CD4-positive, alpha-beta T cell (primary cell): ENCODE results near the gene NDUFB8. TPM values are rescaled to one million over a fixed set of nuclear protein-coding genes. Genes with fewer than 3 reads are reported as not detected.
A peak's percentile ranks its signal among the peaks of the same experiment; 100 is the strongest.

Experiments
- ATAC-seq: fragments of 200-7000 bp; cut with Tn5 transposase; one replicate; pipeline ENCODE4 v1.10.0; 2022; ENCODE audit warnings: mild to moderate bottlenecking; ENCODE audit not compliant: poor library complexity
- CTCF ChIA-PET: fragments of 350-600 bp; sonication (Branson Sonifier 250); formaldehyde crosslinking; loops from one replicate; lab custom pipeline; 2021; ENCODE audit warnings: antibody characterized with exemption, inconsistent platforms; lab: Charles Lee
- POLR2A ChIA-PET: fragments of 350-600 bp; sonication (Branson Sonifier 250); formaldehyde crosslinking; loops from one replicate; lab custom pipeline; 2021; ENCODE audit warnings: antibody characterized with exemption, inconsistent platforms; lab: Charles Lee
- DNase-seq, 14 experiments: peaks; one replicate each; pipeline ENCODE4 v3.0.0-alpha.2; 2013 to 2020; ENCODE audit warnings: mixed read lengths in 2 of 14
- H3K27ac ChIP-seq, 2 donors: one replicate each; pipeline versions ENCODE4 v1.5.1 to v1.7.0; 2013; ENCODE audit warnings: low read length in 2 of 2, low read depth in 1 of 2, mild to moderate bottlenecking in 1 of 2
- H3K27me3 ChIP-seq, 2 experiments: 1 replicate in 1 of 2; 2 replicates in 1 of 2; pipeline versions ENCODE4 v1.6.1 to v1.7.0; 2013; ENCODE audit warnings: low read length in 2 of 2, control low read depth in 1 of 2, mild to moderate bottlenecking in 1 of 2, moderate library complexity in 1 of 2; ENCODE audit not compliant: insufficient read depth in 2 of 2, control insufficient read depth in 1 of 2
- H3K36me3 ChIP-seq: one replicate; pipeline ENCODE4 v1.6.1; 2013; ENCODE audit warnings: low read length, control low read depth; ENCODE audit not compliant: insufficient read depth
- H3K4me1 ChIP-seq: one replicate; pipeline ENCODE4 v1.6.1; 2013; ENCODE audit warnings: low read length, control low read depth; ENCODE audit not compliant: insufficient read depth
- H3K4me3 ChIP-seq: one replicate; pipeline ENCODE4 v1.5.1; 2013; ENCODE audit warnings: mild to moderate bottlenecking, low read length, moderate library complexity
- H3K9me3 ChIP-seq, 2 experiments: 1 replicate in 1 of 2; 2 replicates in 1 of 2; pipeline versions ENCODE4 v1.6.1 to v1.7.0; 2013; ENCODE audit warnings: low read length in 2 of 2, mild to moderate bottlenecking in 2 of 2, control low read depth in 1 of 2, moderate library complexity in 1 of 2; ENCODE audit not compliant: control insufficient read depth in 1 of 2, insufficient read depth in 1 of 2
- H3K27ac Mint-ChIP-seq: one replicate; pipeline ENCODE4 v1.8.0; 2020; ENCODE audit warnings: mixed read lengths
- H3K27me3 Mint-ChIP-seq: one replicate; pipeline ENCODE4 v1.8.0; 2021; ENCODE audit warnings: mixed read lengths
- H3K36me3 Mint-ChIP-seq: one replicate; pipeline ENCODE4 v1.8.0; 2021; ENCODE audit warnings: low read depth, mixed read lengths
- H3K4me1 Mint-ChIP-seq: one replicate; pipeline ENCODE4 v1.8.0; 2021; ENCODE audit warnings: low read depth, mixed read lengths
- H3K4me3 Mint-ChIP-seq: one replicate; pipeline ENCODE4 v1.8.0; 2020; ENCODE audit warnings: mild to moderate bottlenecking, mixed read lengths
- H3K9me3 Mint-ChIP-seq: one replicate; pipeline ENCODE4 v1.8.0; 2020; ENCODE audit warnings: mixed read lengths
- intact Hi-C, 2 experiments: fragments of 100-400 bp; cut with DNase I in 1 of 2; cut with micrococcal nuclease in 1 of 2; formaldehyde crosslinking; loops; one replicate each; pipeline versions ENCODE4 v1.15.1 to v1.9.0; 2023 to 2025; cut with DNase I, micrococcal nuclease
- total RNA-seq, 174 experiments: library from RNA in 2 of 174; stranded (reverse) in 2 of 174; gene quantifications; one replicate each; pipeline ENCODE4 v1.2.3 and lab custom pipeline; 2021 to 2026
- TF ChIP-seq, protein P1 (sequence below): fragments of 200-600 bp; IDR thresholded peaks from one replicate; pipeline ENCODE4 v1.8.0; 2022; ENCODE audit warnings: antibody characterized with exemption, mild to moderate bottlenecking

NDUFB8 gene
- total RNA-seq, 2 experiments from 2014 or later, result 155 to 173 TPM

DNA sequence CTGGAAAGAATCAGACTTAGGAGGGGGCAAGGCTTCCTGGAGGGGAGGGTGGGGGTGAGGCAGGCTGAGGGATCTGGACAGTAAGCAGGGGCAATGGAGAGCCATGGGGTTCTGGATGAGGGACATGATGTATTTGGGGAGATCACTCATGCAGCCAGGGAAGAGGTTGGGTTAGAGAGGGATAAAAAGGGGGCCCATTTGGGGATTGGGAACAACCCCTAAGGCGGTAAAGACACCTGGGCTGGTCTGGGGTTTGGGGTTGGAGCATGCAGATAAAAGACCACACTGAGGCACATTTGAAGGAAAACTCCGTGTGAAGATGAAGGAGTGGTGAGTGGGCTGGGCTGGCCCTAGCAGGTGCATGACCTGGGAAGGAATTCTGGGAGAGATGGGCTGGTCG lies 36.9 kb upstream of the NDUFB8 start:
- intact Hi-C loops, result no loop called here
- ATAC-seq (no peak), DNase-seq (peak in 1 of 14 experiments; percentile 5)
- H3K36me3 ChIP-seq, result no peaks in the 10 kb centered on the region
- peaks cover 21% of the 10 kb centered on the region for H3K4me1 ChIP-seq
- TF ChIP-seq, protein P1, sequence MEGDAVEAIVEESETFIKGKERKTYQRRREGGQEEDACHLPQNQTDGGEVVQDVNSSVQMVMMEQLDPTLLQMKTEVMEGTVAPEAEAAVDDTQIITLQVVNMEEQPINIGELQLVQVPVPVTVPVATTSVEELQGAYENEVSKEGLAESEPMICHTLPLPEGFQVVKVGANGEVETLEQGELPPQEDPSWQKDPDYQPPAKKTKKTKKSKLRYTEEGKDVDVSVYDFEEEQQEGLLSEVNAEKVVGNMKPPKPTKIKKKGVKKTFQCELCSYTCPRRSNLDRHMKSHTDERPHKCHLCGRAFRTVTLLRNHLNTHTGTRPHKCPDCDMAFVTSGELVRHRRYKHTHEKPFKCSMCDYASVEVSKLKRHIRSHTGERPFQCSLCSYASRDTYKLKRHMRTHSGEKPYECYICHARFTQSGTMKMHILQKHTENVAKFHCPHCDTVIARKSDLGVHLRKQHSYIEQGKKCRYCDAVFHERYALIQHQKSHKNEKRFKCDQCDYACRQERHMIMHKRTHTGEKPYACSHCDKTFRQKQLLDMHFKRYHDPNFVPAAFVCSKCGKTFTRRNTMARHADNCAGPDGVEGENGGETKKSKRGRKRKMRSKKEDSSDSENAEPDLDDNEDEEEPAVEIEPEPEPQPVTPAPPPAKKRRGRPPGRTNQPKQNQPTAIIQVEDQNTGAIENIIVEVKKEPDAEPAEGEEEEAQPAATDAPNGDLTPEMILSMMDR, result no peak
- Mint-ChIP-seq H3K27ac (no peak overlapping the region), H3K36me3 (no peaks in the 10 kb centered on the region), H3K9me3 (no peaks in the 10 kb centered on the region), H3K4me1 (peaks cover 12% of the 10 kb centered on the region), H3K27me3 (peaks cover 20% of the 10 kb centered on the region), H3K4me3 (no peak overlapping the region)
- no peak overlapping the region for H3K4me3 ChIP-seq
- peaks cover 23 to 61% of the 10 kb centered on the region in 2 experiments for H3K27me3 ChIP-seq
- H3K9me3 ChIP-seq, result peaks cover 0 to 14% of the 10 kb centered on the region in 2 experiments
- ChIA-PET CTCF (no interaction called here), POLR2A (interaction anchor here (0.6 kb wide), 1 partner anchor 45 kb away, joined by 3 read pairs; no protein-coding TSS in a partner anchor)
- no peak overlapping the region for H3K27ac ChIP-seq

DNA sequence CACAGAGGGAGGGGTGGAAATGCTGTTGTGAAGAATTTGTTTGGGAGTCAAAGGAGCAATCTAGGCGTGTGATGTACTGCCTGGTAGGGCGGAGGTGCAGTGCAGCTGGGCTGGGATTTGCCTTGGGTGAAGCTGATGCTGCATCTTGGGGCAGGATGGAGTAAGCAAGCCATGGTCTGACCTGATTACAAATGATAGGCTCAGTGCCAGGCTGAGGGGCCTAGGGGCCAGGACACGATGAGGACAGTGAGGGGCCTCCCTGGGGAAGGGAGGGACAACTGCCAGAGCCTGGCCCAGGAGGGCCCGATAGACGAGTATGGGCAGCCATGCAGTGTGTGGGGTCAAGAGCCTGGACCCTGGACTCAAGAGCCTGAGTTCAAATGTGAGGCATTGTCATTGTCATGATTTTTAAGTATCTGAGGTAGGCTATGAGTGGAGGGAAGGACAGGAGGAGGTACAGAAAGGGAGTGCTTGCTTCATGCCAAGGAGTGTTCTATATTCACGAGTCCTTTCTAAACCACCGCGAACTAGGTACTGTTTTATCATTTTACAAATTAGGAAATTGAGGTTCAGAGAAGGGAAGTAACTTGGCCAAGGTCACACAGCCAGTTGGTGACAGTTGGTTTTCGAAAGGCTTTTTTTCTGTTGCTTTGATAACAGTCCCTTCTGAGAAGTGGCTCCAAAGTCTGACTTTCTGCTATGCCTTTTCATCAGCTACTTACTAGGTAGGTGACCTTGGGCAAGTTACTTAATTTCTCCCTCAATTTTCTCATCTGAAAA lies 35.7 kb upstream of the NDUFB8 start:
- H3K36me3 Mint-ChIP-seq, result no peaks in the 10 kb centered on the region
- Histone ChIP-seq H3K4me1 (peaks cover 27% of the 10 kb centered on the region), H3K36me3 (no peaks in the 10 kb centered on the region), H3K27ac (no peak overlapping the region), H3K9me3 (peaks cover 0 to 14% of the 10 kb centered on the region in 2 experiments), H3K27me3 (peaks cover 23 to 55% of the 10 kb centered on the region in 2 experiments), H3K4me3 (no peak overlapping the region)
- peaks cover 22% of the 10 kb centered on the region for H3K4me1 Mint-ChIP-seq
- DNase-seq, result peak in 1 of 14 experiments; percentile 26
- no peak overlapping the region for H3K27ac Mint-ChIP-seq
- peaks cover 32% of the 10 kb centered on the region for H3K27me3 Mint-ChIP-seq
- no peaks in the 10 kb centered on the region for H3K9me3 Mint-ChIP-seq
- intact Hi-C loops, result no loop called here
- POLR2A ChIA-PET, result no interaction called here
- no peak overlapping the region for H3K4me3 Mint-ChIP-seq
- no peak for ATAC-seq
- TF ChIP-seq, protein P1, result no peak
- CTCF ChIA-PET, result no interaction called here

DNA sequence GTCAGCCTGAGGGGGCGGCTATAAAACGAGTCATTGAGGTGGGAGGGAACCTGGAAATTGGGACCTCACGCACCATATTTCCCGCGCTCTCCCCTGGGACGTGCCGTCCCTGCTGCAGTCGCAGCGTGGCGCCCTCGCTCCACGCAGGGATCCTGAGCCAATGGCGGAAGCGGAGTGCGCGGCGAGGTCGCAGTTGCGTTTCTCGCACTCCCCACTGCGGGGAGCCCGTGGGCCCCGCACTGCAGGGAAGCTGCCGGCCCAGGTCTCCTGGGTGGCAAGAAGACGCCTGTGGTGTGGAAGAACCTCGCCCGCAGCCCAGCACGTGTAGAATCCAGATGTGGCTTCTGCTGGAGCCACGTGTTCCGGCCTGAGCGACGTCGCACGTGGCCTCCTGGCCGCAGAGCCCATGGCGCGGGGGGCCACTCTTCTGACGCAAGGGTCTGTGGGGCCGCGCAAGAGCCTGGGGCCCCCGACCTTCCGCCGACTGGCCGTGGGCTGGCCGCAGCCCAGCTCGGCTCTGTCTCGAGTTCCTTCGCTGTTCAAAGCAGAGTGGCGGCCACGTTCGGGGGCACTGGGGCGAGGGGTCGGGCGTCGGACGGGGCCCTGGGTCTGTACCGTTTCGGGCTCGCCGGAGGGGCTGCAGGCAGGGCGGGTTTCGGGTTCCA lies 32.5 kb upstream of the NDUFB8 start:
- Histone ChIP-seq H3K4me1 (peaks cover 21% of the 10 kb centered on the region), H3K27ac (no peak overlapping the region), H3K27me3 (peaks cover 4 to 26% of the 10 kb centered on the region in 2 experiments), H3K4me3 (peak overlapping the region; percentile 32), H3K9me3 (peaks cover 0 to 9% of the 10 kb centered on the region in 2 experiments), H3K36me3 (no peaks in the 10 kb centered on the region)
- H3K27ac Mint-ChIP-seq, result no peak overlapping the region
- CTCF ChIA-PET, result interaction anchor here (0.6 to 1.7 kb wide), 18 partner anchors 8 to 469 kb away, joined by 3 to 11 read pairs (median 4); partner anchors contain the start of genes HIF1AN, PDZD7 and SFXN3
- H3K9me3 Mint-ChIP-seq, result no peaks in the 10 kb centered on the region
- TF ChIP-seq, protein P1, result peak; percentile 93
- H3K36me3 Mint-ChIP-seq, result peaks cover 7% of the 10 kb centered on the region
- ATAC-seq (peak; percentile 99), DNase-seq (peak; percentile 66 to 91 (median 76))
- intact Hi-C loops, result loop anchor here (1.0 to 5.0 kb wide), 7 partner anchors 165 to 453 kb away; no protein-coding TSS in a partner anchor
- POLR2A ChIA-PET, result interaction anchor here (0.8 to 2.6 kb wide), 2 partner anchors 27 to 181 kb away, joined by 4 to 10 read pairs; partner anchors contain the start of gene HIF1AN
- H3K4me1 Mint-ChIP-seq, result peaks cover 23% of the 10 kb centered on the region
- H3K27me3 Mint-ChIP-seq, result peaks cover 32% of the 10 kb centered on the region
- peak overlapping the region; percentile 30 for H3K4me3 Mint-ChIP-seq
